Breast epithelium (tissue), 4 donors: Measurements from ENCODE around the gene BABAM2. TPM values are rescaled to one million over a fixed set of nuclear protein-coding genes. Genes with fewer than 3 reads are reported as not detected.
"Not testable (repeated sequence)": the region's sequence is repeated elsewhere in the genome, so short reads cannot be mapped to it uniquely, and the experiment has no call there.

Experiments used
- DNase-seq, 2 donors: peaks; one replicate each; pipeline ENCODE4 v3.0.0-alpha.2; 2019; ENCODE audit warnings: low spot score in 2 of 2
- H3K27ac ChIP-seq, 2 donors: fragments of 200-600 bp; sonication (generic) in 1 of 2; one replicate each; pipeline ENCODE4 v1.5.1; 2016 to 2019; ENCODE audit warnings: mild to moderate bottlenecking in 1 of 2
- H3K27me3 ChIP-seq, 2 donors: fragments of 200-600 bp; sonication (generic) in 1 of 2; one replicate each; pipeline versions ENCODE4 v1.5.1 to v1.6.0; 2017 to 2019; ENCODE audit warnings: control low read depth in 1 of 2, mild to moderate bottlenecking in 1 of 2
- H3K36me3 ChIP-seq: fragments of 200-600 bp; one replicate; pipeline ENCODE4 v1.5.1; 2019
- H3K4me1 ChIP-seq, 2 donors: fragments of 200-600 bp; sonication (generic); one replicate each; pipeline ENCODE4 v1.5.1; 2016 to 2019; ENCODE audit warnings: control low read depth in 1 of 2
- H3K4me3 ChIP-seq, 3 donors: fragments of 200-600 bp; sonication (generic); 1 replicate in 2 of 3; 2 replicates in 1 of 3; pipeline ENCODE4 v1.5.1; 2016 to 2019; ENCODE audit warnings: mild to moderate bottlenecking in 3 of 3, moderate library complexity in 2 of 3
- H3K9me3 ChIP-seq, 2 donors: fragments of 200-600 bp; sonication (generic) in 1 of 2; one replicate each; pipeline ENCODE4 v1.5.1; 2016 to 2019; ENCODE audit warnings: control low read depth in 1 of 2
- CTCF ChIP-seq, 3 donors: fragments of 450-650 bp; IDR thresholded peaks; one replicate each; pipeline ENCODE4 v1.5.1; 2016 to 2017; ENCODE audit warnings: antibody characterized with exemption in 3 of 3, mild to moderate bottlenecking in 3 of 3, moderate library complexity in 3 of 3
- POLR2A ChIP-seq: fragments of 450-650 bp; IDR thresholded peaks from one replicate; pipeline ENCODE4 v1.6.1; 2016; ENCODE audit warnings: antibody characterized with exemption, mild to moderate bottlenecking, moderate library complexity
- POLR2AphosphoS5 ChIP-seq, 3 donors: sonication (generic); formaldehyde crosslinking; IDR thresholded peaks; one replicate each; pipeline ENCODE4 v1.6.1; 2017; ENCODE audit warnings: antibody characterized with exemption in 3 of 3
- intact Hi-C: fragments of 100-400 bp; cut with DNase I; formaldehyde crosslinking; loops from one replicate; pipeline ENCODE4 v1.15.1; 2023; ENCODE audit warnings: low total_unique reads
- total RNA-seq, 3 donors: library from RNA; depleted of rRNA; stranded (reverse); fragments of >200 nt; gene quantifications; one replicate each; pipeline ENCODE4 v1.1.0, GENCODE V29; 2016

BABAM2 gene
- total RNA-seq, 3 donors from 2014 or later, result 34.7 to 46.2 (median 37.4) TPM

DNA sequence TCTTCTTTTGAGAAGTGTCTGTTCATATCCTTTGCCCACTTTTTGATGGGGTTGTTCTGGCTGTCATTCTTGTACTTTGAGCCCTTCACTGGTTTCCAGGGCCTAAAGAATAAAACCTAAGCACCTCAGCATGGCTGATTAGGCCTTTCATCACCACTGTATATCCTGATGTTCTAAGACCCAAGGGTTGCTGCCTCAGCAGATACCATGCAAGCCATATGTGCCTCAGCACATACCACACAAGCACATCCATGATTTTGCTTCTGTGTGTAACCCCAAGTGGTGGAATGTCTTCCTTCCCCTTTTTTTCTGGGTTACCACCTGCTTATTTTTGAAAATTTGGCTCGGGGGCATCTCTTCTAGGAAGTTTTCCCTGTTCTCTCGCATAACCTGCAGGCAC, 11.7 kb upstream of the BABAM2 start:
- intact Hi-C loops, result no loop called here
- no peak for DNase-seq
- H3K27ac ChIP-seq, result no peak overlapping the region

DNA sequence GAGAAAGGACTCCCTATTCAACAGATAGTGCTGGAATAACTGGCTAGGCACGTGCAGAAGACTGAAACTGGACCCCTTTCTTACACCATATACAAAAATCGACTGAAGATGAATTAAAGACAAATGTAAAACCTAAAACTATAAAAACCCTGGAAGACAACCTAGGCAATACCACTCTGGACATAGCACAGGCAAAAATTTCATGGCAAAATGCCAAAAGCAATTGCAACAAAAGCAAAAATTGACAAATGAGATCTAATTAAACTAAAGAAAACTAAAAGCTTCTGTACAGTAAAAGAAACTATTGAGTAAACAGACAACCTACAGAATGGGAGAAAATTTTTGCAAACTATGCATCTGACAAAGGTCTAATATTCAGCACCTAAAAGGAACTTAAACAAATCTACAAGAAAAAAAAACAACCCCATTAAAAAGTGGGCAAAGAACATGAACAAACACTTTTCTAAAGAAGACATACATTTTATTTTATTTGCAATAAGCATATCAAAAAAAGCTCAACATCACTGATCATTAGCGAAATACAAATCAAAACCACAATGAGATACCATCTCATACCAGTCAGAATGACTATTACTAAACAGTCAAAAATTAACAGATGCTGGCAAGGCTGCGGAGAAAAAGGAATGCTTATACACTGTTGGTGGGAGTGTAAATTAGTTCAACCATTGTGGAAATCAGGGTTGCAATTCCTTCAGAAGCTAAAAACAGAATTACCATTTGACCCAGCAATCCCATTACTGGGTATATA, 8.5 kb upstream of the BABAM2 start:
- intact Hi-C loops, H3K4me1 ChIP-seq, H3K4me3 ChIP-seq, H3K9me3 ChIP-seq, H3K36me3 ChIP-seq, H3K27me3 ChIP-seq, DNase-seq, H3K27ac ChIP-seq: not testable (repeated sequence)

More for the DNA sequence above, 11.7 kb upstream of the BABAM2 start:
- no peaks in the 10 kb centered on the region for H3K4me1 ChIP-seq
- H3K27me3 ChIP-seq, result no peaks in the 10 kb centered on the region
- H3K9me3 ChIP-seq, result peaks cover 0 to 10% of the 10 kb centered on the region in 2 donors
- no peaks in the 10 kb centered on the region for H3K36me3 ChIP-seq
- no peak overlapping the region for H3K4me3 ChIP-seq
- TF ChIP-seq CTCF (IDR thresholded peaks at IDR 0.05) (no peak), POLR2A (no peak), POLR2AphosphoS5 (IDR thresholded peaks at IDR 0.05) (no peak)

- H3K27me3 ChIP-seq, H3K27ac ChIP-seq, H3K4me3 ChIP-seq, intact Hi-C loops, DNase-seq, H3K9me3 ChIP-seq, H3K4me1 ChIP-seq, H3K36me3 ChIP-seq: not testable (repeated sequence)
These were observed 8.0 kb upstream of the BABAM2 start for GRCh38 chr2:27882584-27882922.

- H3K36me3 ChIP-seq, result no peaks in the 10 kb centered on the region
- H3K9me3 ChIP-seq, result no peaks in the 10 kb centered on the region
- no peak overlapping the region for H3K4me3 ChIP-seq
- no peak for DNase-seq
- H3K4me1 ChIP-seq, result peaks cover 0 to 10% of the 10 kb centered on the region in 2 donors
- H3K27ac ChIP-seq, result no peak overlapping the region
- TF ChIP-seq POLR2A (no peak), CTCF (IDR thresholded peaks at IDR 0.05) (no peak), POLR2AphosphoS5 (IDR thresholded peaks at IDR 0.05) (no peak)
- intact Hi-C loops, result no loop called here
- no peaks in the 10 kb centered on the region for H3K27me3 ChIP-seq
These were observed 5.9 kb upstream of the BABAM2 start for GRCh38 chr2:27884601-27885000.

DNA sequence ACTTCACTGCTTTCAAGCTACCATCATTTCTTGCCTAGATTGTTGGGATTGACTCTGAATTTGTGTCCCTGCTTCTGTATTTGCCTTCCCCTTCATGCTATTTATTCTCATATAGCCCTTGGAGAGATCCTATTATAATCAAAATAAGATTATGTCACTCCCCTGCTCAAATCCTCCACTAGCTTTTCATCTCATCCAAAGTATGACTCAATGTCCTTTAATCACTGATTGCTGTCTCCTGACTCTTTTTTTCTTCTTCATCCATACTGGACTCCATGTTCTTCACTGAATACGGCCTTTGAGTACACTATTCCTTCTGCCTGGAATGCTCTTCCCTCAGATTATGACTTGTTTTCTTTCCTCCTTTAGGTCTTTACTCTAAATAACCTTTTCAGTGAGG, 5.3 kb upstream of the BABAM2 start:
- Histone ChIP-seq H3K9me3 (no peaks in the 10 kb centered on the region), H3K27me3 (no peaks in the 10 kb centered on the region), H3K27ac (no peak overlapping the region), H3K4me1 (peaks cover 0 to 13% of the 10 kb centered on the region in 2 donors), H3K4me3 (no peak overlapping the region), H3K36me3 (no peaks in the 10 kb centered on the region)
- intact Hi-C loops, result no loop called here
- no peak for DNase-seq
- TF ChIP-seq POLR2A (no peak), POLR2AphosphoS5 (IDR thresholded peaks at IDR 0.05) (no peak), CTCF (IDR thresholded peaks at IDR 0.05) (no peak)

DNA sequence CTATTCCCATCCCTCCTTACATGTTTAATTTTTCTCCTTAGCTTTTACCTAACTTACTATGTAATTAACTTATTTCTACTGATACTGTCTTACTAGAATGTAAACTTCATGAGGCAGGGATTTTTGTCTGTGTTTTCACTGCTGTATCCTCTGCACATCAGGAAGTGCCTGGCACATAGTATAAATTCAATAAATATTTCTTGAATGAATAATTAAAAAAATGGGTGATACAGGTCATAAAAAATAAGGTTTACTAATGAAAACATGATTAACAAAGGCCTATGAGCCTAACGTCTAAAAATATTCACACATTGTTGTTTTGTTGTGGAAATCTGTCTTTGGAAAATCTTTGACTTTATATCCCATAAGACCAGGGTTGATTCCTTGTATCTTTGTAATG, 4.9 kb upstream of the BABAM2 start:
- no peak for DNase-seq
- no peak overlapping the region for H3K4me3 ChIP-seq
- peaks cover 0 to 13% of the 10 kb centered on the region in 2 donors for H3K4me1 ChIP-seq
- intact Hi-C loops, result no loop called here
- TF ChIP-seq CTCF (IDR thresholded peaks at IDR 0.05) (no peak), POLR2A (no peak), POLR2AphosphoS5 (IDR thresholded peaks at IDR 0.05) (no peak)
- H3K9me3 ChIP-seq, result no peaks in the 10 kb centered on the region
- H3K36me3 ChIP-seq, result no peaks in the 10 kb centered on the region
- H3K27me3 ChIP-seq, result no peaks in the 10 kb centered on the region
- H3K27ac ChIP-seq, result no peak overlapping the region
